ENCODE results near the gene C1QBP.

DNA sequence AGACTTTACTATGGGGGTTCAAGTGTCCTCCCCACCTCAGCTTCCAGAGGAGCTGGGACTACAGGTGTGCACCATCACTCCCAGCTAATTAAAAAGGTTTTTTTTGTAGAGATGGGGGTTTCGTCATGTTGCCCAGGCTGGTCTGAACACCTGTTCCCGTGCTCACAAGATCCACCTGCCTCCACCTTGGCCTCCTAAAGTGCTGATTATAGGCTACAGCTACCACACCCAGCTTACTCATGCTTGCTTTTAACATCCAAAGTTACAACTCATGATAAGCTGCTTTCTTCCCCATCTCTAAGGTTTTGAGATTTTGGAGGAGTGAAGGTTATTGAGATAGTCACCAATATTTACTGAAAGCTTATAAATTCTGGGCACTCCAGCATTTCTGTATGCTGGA lies 22.1 kb downstream of the C1QBP start:
- no peak for TF ChIP-seq CTCF (IDR thresholded peaks at IDR 0.05; ENCODE audit: insufficient read depth, low read length)
- TF ChIP-seq GABPA (IDR thresholded peaks at IDR 0.05; ENCODE audit: low read depth), result no peak
